Limb (tissue), 2 donors: Measurements from ENCODE around the gene ACER3.
"Not testable (repeated sequence)": the region's sequence is repeated elsewhere in the genome, so short reads cannot be mapped to it uniquely, and the experiment has no call there.

Experiments used
- DNase-seq, 2 donors: peaks; one replicate each; pipeline ENCODE4 v3.0.0-alpha.2; 2016; ENCODE audit errors: extremely low spot score in 2 of 2

Gene ACER3

GRCh38 chr11:76860539-76861475 lies at the start of gene ACER3:
ACER3 (plus strand) TSS chr11:76860918; CDS start chr11:76860977, 59 bp downstream.
- peak; percentile 85 to 91 for DNase-seq

DNA sequence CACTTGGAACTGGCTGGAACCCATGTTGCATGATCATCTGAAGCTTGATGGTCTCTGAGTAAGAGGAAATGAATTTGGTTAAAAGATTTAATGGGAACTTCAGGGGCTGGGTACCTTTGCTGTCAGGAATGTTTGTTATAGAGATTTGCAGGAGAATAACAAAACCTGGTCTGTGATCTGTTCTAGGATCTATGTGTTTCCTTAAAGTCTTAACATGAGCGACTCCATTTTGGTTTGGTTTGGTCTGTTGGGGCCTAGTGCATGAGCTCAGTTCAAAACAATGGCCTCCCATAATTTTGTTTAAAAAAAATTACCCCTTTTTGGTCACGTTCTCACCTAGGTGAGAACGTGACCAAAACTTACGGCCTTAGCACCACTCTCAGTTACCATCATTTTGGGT lies 49.5 kb upstream of the ACER3 start:
- DNase-seq, result no peak

DNA sequence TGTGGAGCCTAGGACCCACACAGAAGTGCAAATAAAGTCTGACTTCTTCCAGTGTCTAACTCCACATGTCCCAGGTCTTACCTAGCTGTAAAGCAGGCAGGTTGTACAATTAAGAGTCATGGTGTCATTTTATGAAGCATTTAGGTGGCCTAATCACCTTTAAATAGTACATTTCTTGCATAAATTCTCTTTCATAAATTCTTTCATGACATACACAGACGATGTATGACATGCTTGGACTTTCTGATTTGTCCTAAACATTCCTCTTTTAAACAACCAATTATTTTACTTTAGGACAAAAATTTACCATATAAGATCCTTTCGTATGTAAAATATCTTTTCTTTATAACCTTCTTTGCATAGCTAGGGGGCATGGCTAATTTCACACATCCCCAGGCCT lies 46.3 kb upstream of the ACER3 start:
- DNase-seq, result no peak

DNA sequence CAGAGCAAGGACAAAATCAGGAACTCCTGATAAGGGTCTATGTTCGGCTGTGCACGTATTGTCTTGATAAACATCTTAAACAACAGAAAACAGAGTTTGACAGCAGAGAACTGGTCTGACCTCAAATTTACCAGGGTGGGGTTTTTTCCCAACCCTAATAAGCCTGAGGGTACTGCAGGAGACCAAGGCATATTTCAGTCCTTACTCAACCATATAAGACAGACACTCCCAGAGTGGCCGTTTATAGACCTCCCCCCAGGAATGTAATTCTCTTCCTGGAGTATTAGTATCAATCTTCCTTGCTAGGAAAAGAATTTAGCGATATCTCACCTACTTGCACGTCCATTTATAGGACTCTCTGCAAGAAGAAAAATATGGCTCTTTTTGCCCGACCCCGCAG lies 45.0 kb upstream of the ACER3 start:
- not testable (repeated sequence) for DNase-seq

DNA sequence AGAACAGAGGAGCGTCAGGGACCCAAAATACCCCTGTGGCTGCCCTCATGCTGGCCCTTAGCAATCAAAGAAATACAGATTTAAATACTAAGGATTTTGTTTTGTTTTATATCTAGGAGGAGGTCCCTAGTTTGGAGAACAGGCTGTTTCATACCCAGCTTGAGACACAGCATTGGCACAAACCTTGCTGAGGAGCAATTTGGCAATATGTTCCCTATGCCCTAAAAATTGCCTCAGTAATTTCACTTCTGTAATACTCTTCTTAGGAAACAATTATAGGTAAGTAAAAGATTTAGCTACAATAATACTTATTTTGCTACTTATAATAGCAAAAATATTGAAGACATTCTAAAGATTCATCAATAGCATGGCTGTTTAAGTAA lies 40.5 kb upstream of the ACER3 start:
- DNase-seq, result no peak

DNA sequence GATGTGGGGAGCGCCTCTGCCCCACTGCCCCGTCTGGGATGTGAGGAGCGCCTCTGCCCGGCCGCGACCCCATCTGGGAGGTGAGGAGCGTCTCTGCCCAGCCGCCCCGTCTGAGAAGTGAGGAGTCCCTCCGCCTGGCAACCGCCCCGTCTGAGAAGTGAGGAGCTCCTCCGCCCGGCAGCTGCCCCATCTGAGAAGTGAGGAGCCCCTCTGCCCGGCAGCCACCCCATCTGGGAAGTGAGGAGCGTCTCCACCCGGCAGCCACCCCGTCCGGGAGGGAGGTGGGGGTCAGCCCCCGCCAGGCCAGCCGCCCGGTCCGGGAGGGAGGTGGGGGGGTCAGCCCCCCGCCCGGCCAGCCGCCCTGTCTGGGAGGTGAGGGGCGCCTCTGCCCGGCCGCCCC lies 39.3 kb upstream of the ACER3 start:
- not testable (repeated sequence) for DNase-seq

DNA sequence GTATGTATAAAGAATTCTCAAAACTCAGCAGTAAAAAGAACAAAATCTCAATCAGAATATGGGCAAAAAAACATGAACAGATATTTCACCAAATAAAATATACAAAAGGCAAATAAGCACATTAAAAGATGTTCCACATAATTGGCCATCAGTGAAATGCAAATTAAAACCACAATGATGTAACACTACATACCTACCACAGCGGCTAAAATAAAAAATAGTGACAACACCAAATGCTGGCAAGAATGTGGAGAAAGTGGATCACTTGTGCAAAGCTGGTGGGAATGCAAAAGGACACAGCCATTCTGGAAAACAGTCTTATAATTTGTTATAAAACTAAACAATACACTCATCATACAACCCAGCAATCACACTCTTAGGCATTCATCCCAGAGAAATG lies 38.3 kb upstream of the ACER3 start:
- no peak for DNase-seq

- no peak for DNase-seq
Measured at GRCh38 chr11:76823481-76824028, 37.2 kb upstream of the ACER3 start.

- DNase-seq, result no peak
Measured at GRCh38 chr11:76824083-76824939, 36.4 kb upstream of the ACER3 start.

DNA sequence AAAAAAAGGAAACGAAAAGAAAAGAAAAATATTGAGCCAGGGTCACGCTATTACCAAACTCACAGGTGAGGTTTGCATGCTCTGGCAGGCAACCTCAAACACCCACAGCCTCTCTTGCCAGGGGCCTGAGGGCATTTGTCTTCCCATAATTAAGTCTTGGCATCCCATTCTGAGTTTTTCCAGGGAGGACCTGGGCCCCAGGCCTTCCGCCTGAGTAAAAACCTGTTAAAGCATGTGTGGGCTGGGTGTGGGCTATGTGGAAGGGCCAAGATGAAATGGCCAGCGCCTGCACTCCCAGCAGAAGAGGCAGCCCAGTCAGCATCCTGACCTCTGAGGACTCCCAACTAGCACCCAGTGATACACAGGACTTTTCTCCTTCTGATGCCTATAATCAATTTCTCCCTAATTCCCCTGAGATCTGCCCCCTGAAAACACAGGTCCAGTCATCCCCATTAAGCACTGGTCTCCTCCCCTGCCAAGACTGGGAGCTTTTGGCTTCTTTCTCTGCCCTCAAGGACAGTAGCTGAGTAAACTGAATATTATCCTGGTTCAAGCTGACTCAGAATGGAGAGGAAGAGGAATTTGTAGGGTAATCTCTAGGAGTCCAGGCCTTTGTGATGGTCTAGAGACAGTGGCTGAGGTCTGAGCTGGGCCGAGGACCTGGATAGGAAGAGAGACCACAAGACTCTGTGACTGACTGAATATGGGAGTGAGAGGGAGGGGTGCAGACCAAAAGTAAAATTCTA lies 35.6 kb upstream of the ACER3 start:
- no peak for DNase-seq

- no peak for DNase-seq
Measured at GRCh38 chr11:76825726-76826396, 34.9 kb upstream of the ACER3 start.

GRCh38 chr11:76826508-76826907 lies 34.2 kb upstream of the ACER3 start:
- not testable (repeated sequence) for DNase-seq

DNA sequence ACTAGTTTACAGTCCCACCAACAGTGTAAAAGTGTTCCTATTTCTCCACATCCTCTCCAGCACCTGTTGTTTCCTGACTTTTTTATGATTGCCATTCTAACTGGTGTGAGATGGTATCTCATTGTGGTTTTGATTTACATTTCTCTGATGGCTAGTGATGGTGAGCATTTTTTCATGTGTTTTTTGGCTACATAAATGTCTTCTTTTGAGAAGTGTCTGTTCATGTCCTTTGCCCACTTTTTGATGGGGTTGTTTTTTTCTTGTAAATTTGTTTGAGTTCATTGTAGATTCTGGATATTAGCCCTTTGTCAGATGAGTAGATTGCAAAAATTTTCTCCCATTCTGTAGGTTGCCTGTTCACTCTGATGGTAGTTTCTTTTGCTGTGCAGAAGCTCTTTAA lies 33.7 kb upstream of the ACER3 start:
- not testable (repeated sequence) for DNase-seq

DNA sequence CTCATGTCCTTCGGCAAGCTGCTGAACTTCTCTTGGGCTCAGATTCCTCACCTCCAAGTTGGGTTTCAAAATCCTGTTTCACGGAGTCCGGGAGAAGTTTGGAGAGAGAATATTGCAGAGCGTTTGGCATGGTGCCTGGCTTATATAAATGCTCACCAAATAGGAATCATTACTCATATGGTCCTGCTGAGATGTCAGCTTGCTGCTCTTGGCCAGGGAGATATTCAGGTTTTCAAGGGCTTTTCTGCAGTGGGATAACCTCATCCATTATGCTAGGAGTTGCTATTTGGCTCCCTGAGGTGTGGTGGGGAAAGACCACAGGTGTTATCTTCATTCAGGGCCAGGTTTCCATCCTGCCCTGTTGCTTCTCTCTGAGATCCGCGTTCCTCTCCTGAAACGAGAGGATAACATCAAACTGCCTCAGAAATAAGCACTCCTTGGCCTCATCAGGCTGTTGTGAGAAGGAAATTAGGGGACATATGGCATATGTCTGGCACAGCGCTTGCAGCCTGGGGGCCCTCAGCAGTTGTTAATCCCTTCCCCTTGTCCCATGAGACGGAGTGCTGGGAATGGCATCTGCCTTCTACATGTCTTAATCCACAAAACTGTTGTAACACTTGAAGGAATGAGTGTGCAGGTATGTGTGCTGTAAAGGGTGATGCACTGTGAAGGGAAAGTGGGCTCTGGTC lies 29.9 kb upstream of the ACER3 start:
- no peak for DNase-seq

GRCh38 chr11:76831686-76832310 lies 28.9 kb upstream of the ACER3 start:
- DNase-seq, result no peak

DNA sequence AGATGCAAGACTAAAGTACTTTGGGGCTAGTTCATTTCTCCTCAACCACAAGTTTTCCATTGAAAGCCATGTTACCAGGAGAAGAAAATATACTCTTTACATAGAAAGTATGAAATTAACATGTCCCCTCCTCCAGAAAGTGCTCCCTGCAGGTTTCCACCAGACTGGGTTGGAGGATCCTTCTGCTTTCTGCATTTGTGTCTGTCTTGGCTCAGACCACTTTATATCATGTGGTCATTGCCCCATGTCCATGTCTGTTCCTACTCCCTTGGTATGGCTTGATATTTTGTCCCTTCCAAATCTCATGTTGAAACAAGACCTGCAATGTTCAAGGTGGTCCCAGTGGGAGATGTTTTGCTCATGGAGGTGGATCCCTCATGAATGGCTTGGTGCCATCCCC lies 28.4 kb upstream of the ACER3 start:
- no peak for DNase-seq

DNA sequence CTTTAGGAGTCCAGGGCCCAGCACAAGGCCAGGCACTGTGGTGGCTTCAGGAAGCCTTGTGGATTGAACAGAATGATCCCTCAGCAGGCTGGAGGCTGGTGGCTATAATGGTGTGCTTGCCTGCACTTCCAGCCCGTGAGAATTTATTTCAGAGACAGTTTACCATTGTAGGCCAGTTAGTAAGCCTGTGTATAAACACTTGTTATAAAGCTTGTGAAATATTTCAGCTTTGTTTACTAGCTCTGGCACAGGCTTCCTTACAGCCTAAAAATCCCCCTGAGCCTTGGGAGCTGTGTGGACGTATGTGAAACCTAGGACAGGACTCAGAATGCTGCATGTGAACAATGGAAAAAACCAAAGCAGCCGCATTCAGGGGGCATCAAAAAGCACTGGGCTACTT lies 26.6 kb upstream of the ACER3 start:
- DNase-seq, result no peak

- no peak for DNase-seq
Measured at GRCh38 chr11:76835036-76835435, 25.7 kb upstream of the ACER3 start.

DNA sequence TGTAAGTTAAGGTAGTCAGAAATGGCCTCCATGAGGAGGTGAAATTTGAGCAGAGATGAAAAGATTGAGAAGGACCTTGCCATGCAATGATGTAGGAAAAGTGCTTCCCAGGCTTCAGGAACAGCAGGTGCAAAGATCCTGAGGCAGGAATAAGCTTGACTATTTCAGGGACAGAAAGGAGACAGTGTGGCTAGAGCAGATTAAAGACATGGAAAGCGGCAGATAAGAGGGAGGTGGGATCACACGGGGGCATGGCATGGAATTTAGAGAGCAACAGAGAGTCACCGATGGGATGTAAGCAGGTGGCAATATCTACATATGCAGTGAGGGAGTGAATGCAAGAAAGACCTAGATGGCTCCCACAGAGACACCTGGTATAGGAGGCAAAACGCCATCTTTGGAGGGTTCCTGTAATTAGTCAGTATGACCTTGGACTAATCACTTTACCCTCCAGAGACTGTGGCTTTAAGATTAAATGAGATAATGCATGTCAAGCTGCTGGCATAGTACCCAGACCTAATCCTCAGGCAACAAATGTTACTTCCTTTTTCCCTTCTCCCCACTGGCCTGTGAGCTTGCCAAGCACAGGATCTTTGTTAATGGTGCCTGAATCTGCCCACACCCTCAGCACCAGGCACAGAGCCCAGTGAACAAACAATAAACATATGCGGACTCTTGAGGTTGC lies 24.6 kb upstream of the ACER3 start:
- DNase-seq, result peak in 1 of 2 donors; percentile 45
